OCI-LY7 (cell line): Measurements from ENCODE around the gene SORCS1.

Experiments
- CTCF ChIP-seq: fragments of 200-600 bp; sonication (generic); conservative IDR thresholded peaks from 2 replicates; pipeline ENCODE4 v1.5.1; 2014; ENCODE audit warnings: mild to moderate bottlenecking, antibody characterized with exemption, low read length, moderate library complexity, mixed read lengths
- EZH2phosphoT487 ChIP-seq: fragments of 200-600 bp; sonication (generic); IDR thresholded peaks from 2 replicates; pipeline ENCODE4 v1.6.1; 2018; ENCODE audit warnings: low read depth, borderline replicate concordance, mild to moderate bottlenecking, mixed run types, antibody characterized with exemption, low read length, moderate library complexity, mixed read lengths

DNA sequence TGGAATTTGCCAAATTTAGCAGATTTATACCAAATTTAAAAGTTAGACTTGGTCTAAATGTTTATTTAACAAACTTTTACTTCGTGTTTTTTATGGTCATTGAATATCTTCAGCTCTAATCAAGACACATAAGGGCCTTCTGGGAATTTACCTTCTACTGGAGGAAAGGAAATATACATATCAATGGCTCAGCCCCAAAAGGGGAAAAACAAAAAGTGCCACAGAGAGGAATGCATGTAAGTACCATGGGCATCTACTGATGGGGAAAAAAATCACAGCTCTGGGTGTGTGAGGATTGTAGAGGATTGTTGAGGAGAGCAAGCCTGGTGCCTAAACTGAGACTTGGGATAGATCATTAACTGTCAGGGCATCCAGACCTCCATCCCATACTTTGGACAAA lies 260.3 kb downstream of the SORCS1 start:
- TF ChIP-seq EZH2phosphoT487 (no peak), CTCF (no peak)
